NCI-H128 (cell line): ENCODE data around the gene C1orf159.
A peak's percentile ranks its signal among the peaks of the same experiment; 100 is the strongest.
"Not testable (repeated sequence)": the region's sequence is repeated elsewhere in the genome, so short reads cannot be mapped to it uniquely, and the experiment has no call there.

Source experiments
- DNase-seq: peaks from one replicate; lab custom pipeline; 2025; ENCODE audit not compliant: unreplicated experiment; lab: John Stamatoyannopoulos, UW

The C1orf159 gene

DNA sequence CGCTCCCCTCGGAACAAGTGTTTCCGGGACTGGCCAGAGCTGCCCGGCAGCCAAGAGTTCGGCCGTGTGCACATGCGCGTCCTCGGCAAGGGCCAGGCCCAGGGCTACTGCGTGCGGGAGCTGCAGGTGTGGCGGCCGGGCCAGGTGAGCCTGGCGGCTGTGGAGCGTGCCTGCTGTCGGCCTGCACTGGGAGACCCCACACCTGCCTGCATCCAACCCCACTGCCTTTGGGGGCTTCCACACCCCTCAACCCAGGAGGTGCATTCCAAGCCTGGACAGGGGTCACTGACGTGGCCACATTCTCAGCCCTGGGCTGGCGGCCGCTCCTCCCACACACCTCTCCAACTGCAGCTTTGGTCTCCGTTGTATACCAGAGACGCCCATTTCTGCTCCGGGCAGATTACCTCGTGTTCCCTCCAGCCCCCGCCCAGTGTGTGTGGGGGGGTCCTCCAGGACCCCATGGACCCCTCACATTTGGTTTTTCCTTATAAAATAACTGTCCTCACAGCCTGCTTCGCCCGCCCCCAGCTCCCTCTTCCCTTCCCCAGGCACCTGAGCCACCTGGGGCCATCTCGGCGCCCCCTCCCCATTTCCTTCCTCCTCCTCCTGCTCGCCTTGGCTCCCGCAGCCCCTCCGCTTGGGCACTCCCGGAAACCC lies 47.9 kb downstream of the C1orf159 start:
- DNase-seq: no peak

DNA sequence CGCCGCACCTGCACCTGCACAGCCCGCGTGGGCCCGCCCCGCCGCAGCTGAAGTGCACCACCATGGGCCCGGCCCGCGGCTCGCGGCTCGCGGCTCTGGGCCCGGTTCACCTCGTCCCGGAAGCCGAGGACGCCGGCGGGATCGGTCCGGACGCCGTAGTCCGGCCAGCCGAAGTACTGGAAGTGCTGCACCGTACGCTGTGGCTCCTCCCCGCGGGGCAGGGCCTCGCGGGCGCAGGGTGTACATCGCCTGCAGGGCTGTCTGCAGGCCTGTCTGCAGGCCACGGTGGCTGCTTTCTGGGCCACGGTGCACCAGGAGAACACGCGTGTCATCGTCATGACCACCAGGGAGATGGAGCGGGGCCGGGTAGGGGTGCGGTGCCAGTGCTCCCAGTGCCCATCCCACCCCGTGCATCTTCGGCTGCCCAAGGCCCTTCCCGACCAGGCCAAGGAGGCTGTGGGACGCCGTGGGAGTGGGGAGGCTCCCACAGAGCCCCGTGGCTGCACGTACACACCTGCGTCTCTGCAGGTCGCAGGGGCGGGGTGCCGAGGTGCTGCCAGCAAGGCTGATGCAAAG lies 48.5 kb downstream of the C1orf159 start:
- no peak for DNase-seq

DNA sequence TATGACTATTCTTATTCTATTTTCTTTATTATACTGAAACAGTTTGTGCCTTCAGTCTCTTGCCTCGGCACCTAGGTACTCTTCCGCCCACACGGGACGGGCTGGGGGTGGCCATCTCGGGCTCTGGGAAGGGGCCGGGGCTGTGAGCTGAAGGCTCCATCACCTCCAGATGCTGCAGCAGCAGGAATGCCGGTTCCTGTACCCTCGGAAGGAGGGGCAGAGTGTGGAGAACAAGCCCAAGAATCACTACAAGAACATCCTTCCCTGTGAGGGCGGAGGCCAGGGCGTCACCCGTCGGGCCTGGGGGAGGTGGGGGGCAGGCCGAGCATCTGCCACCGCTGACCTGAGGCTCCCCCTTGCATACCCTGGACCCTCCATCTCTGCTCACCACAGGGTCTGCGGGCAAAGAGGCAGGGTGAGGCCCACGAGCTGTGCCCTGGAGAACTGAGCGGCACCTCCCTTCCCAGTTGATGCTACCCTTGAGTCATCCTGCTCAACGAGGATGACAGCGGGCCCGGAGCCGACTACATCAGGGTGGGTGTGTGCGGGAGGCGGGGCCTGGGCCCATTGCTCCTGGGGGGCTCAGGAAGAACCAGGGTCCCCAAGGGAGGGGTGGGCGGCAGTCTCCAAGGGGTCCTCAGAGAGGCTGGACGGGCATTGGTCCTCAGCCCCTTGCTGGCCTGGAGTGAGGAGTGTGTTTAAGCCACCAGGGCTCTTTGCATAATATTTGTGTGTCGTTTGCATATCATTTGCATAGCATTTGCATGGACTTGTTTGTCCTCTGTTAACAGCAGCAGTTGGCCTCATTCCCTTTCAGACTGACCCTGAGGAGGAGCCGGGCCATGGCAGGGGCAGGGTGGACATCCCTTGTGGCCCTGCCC lies 49.2 kb downstream of the C1orf159 start:
- no peak for DNase-seq

DNA sequence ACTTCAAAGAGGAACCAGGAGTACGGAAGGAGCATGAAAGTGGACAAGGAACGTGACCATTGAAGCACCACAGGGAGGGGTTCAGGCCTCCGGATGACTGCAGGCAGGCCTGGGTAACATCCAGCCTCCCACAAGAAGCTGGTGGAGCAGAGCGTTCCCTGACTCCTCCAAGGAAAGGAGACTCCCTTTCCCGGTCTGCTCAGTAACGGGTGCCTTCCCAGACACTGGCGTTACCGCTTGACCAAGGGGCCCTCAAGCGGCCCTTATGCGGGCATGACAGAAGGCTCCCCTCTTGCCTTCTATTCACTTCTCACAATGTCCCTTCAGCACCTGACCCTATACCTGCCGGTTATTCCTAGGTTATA lies 50.0 kb downstream of the C1orf159 start:
- DNase-seq: not testable (repeated sequence)

DNA sequence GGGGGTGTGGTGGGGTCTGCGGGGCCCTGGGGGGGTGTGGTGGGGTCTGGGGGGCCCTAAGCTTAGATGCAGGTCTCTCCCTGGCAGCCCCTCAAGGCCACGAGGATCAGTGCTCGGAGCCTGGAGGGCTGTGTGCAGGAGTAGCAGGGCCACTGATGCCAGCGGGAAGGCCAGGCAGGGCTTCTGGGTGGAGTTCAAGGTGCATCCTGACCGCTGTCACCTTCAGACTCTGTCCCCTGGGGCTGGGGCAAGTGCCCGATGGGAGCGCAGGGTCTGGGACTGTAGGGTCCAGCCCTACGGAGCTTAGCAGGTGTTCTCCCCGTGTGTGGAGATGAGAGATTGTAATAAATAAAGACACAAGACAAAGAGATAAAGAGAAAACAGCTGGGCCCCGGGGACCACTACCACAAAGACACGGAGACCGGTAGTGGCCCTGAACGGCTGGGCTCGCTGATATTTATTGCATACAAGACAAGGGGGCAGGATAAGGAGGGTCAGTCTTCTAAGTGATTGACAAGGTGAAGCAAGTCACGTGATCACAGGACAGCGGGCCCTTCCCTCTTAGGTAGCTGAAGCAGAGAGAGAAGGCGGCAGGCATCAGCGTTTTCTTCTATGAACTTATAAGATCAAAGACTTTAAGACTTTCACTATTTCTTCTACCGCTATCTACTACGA lies 50.5 kb downstream of the C1orf159 start:
- DNase-seq: no peak

DNA sequence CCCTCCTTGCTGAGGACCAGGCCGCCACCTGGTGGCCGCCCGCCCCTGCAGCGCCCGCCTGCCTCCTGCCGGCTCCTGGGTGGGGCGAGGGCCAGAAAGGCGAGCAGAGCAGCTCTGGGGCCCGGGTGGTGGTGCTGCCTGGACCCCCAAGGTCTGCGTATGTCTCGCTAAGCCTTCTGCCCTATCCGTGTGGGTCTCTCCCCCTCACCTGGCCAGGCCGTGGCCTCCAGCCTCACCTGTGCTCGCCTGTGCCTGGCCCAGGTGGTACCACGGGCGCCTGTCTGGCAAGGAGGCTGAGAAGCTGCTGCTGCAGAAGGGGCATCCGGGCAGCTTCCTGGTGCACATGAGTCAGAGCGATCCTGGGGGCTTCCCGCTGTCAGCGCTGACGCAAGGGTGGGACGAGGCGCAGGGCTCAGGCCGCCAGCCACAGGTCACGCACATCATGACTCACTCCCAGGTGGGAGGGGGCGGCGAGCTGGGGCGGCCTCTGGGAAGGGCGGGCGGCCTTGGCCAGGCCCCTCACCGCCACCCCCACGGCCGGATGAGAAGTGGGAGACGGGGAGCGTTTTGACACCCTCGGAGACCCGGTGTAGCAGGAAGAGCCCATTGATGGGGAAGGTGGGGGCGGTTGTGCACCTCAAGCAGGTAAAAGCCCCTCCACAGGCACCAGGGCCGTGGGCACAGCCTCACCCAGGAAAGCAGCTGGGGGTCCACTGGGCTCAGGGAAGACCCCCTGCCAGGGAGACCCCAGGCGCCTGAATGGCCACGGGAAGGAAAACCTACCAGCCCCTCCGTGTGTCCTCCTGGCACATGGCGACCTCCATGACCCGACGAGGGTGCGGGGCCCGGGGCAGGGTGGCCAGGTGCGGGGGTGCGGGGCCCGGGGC lies 51.7 kb downstream of the C1orf159 start:
- DNase-seq: no peak

DNA sequence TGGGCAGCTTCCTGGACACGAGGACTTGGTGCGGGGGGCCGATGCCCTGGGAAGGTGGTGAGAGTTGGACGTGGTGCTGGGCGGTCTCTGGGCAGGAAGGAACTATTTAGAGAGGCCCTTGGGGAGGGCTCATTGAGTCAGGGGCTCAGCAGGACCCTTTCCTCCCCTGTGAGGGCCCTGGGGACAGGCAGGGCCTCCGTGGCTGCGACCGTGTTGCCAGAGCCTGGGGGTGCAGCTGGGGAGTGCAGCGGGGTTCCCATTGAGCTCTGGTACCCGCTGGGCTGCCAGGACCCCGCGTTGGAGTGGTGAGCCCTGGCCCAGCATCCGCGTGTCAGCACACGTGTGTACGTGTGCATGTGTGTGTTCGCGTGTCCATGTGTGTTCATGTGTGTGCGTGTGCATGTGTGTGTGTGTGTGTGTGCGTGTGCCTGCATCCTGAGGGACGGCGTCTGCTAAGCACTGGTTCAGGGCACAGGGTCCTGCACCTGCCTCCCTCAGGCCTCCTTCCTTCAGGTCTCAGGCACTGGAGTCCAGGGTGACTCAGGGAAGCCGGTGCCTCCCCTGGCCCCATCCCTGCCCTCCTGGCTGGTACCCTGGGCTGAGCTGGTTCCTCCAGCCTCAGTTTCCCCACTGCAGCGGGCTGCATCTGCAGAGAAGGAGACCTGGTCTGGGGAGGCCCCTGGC lies 52.5 kb downstream of the C1orf159 start:
- DNase-seq: no peak

DNA sequence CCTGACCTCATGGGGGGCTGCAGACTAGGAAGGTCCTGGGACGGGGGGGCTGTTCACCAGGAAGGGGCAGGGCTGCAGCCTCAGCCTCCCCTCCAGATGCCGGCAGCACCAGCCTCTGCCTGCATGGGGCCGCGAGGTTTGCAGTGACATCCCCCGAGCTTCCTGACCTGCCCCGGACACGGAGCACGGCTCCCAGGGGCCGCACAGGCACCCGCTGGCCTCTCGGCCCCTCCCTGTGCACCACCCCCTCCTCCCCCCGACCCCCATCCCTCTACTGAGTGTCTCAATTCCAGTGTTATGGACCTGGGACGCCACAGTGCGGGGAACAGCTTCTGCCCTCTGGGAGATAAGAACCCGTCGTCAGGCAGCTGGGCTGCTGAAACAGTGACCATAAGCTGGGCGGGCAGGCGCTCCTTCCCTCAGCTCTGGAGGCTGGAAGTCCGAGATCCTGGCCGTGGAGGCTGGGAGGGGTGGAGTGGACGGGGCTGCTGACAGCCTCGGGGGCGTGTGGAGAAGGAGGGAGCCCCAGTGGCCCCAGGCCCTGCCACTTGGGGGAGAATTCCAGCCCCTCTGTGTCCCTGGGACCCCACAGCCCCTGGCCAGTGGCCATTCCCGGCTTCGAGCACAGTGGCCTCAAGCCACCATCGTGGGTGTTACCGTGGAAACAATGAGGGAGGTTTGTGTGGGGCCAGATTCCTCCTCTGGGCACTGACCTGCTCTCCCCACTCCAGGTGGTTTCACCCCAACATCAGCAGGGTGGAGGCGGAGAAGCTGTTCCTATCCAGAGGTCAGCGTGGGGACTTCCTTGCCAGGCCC lies 53.3 kb downstream of the C1orf159 start:
- DNase-seq: no peak

DNA sequence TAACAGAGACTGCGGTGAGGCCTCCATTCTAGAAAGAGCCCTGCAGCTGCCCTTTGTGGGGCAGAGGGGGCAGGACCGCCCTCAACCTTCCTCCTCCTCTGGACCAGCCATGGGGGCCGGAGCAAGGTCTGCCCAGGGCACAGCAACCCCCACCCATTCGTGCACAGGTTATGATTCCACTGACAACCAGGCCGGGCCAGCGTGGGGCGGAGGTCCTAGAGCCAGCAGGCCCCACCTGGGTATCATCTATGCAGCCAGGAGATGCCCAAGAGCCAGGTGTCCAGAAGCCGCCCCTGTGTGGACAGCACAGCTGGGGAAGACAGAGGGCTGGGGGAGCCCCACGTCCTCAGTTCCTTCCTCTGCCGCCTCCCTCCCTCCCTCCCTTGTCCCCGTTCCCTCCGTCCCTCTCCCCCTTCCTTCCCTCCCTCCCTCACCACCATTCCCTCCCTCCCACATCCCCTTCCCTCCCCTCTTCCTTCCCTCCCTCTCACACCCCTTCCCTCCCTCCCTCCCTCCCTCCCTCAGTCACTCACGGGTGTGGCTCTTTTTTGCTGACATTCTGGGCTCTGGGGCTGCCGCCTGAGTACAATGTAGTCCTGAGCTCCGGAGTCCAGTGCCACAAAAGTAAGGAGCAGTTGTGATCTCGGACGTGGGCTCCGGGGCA lies 54.1 kb downstream of the C1orf159 start:
- DNase-seq: no peak

DNA sequence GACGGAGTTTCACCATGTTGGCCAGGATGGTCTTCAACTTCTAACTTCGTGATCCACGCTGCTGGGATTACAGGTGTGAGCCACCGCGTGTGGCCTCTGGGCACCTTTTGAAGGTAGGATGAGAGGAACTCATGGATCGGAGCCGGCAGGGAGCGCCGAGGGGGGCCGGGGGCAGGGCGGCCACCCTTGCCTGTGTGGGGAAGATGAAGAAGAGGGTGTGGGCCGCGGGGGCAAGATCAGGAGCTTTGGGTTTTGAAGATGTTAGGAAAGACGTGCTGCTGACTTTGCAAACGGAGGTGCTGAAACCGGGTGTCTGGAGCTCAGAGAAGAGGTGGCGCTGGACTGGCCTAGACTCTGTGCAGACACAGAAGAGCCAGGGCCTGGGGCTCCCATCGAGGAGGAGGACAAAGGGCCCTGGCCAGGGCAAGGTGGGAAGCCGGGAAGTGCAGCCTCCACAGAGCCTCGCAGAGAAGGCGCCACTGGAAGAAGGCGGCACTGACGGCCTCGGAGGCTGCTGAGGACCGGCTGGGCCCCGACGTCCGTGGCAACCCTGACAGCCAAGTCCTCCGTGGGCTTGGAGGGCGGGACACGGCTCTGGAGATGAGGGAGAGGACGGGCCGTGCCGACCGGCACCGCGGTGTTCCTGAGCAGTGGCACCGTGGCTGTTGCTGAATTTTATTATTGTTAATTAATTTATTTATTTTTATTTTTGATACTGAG lies 55.4 kb downstream of the C1orf159 start:
- DNase-seq: no peak

DNA sequence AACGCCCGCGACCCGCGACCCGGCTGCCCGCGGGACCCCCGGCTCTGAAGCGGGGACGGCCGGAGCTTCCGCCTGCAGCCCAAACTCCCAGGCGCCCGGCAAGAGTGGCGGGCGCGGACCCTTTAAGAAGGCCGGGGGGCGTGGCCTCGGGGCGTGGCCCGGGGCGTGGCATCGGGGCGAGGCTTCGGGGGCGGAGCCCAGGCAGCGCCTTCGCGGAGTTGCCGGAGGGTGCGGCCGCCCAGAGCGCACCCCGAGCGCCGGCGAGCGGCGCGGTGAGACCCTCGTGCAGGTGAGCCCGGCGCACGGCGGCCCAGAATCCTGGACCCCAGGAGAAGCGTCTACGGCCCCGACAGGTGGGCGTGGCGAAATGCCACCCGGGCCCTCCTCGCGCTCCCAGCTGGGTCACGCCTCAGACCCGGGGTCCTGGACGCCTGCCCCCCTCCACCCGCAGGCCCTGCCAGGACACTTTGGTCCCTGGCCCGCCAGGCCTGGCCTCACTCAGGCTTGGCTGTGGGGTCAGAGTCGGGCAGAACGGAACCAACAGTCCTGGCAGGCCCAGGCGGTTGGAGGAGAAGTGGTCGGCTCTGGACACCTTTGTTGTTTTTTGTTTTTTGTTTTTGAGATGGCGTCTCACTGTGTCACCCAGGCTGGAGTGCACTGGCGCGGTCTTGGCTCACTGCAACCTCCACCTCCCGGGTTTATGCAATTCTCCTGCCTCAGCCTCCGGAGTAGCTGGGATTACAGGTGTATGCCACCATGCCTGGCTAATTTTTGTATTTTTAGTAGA lies 56.2 kb downstream of the C1orf159 start:
- DNase-seq: peak; percentile 70

DNA sequence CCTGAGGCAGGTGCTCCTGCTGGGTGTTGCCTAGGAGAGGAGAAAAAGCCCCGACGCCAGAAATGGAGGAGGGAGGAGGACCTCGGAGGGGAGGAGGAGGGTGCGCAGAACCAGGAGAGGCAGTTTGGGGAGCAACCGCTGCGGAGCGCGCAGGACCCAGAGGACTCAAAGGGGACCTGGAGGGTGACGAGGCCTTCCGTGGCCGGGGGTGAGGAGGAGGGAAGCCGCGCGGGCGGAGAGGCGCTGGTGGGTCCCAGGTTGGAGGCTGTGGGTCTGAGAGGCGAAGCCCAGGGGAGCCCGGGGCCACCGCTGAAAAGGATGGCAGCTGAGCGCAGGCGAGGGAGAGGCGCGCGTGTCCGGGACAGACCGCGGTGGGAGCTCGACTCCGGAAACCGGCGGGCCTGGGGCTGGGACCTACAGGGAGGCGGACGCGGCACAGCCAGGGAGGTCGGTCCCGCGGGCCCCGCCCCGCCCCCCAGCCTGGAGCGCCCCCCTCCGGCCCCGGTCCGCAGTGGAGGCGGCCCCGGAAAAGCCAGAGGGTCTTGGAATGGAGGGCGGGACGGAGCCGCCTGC lies 56.9 kb downstream of the C1orf159 start:
- DNase-seq: no peak

DNA sequence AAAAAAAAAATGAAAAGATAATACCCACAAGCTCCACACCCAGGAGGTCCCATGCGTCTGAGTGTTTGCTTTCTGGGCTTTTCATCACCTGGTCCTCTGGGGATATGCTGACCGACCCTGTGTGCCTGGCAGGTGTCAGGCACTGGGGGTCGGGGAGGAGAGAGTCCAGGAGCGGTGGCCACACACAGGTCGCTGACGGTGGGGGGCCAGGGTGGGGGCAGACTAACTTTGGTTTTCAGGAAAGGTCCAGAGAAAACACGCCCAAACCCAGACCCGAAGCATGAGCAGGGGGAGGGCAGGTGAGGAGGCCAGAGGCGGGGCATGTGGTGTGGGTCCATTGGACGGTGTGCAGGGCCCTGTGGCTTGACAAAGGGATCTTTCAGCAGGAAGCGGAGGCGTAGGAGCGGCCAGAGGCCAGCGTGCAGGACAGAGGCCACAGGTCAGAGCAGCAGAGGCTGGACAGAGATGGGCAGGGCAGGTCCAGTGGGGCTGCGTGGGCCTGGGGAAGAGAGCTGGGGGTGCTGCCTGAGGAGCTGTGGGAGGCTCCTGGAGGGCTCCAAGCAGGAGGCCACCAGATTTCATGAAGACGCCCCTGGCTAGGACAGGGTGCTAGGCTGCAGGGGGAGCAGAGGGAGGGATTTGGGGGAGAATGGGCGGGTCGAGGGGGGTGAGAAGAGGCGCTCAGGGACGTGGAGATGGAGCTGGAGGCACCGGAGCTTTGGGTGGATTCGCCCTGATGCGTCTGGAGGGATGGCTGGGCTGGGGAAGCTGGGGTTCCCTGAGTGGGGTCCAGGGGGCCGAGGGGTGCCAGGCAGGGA lies 57.6 kb downstream of the C1orf159 start:
- no peak for DNase-seq

DNA sequence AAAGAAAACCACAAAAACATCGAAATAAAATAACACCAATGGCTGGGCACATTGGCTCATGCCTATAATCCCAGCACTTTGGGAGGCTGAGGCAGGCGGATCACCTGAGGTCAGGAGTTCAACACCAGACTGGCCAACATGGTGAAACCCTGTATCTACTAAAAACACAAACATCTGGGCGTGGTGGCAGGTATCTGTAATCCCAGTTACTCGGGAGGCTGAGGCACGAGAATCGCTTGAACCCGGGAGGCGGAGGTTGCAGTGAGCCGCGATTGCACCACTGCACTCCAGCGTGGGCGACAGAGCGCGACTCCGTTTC lies 58.2 kb downstream of the C1orf159 start:
- DNase-seq: not testable (repeated sequence)

DNA sequence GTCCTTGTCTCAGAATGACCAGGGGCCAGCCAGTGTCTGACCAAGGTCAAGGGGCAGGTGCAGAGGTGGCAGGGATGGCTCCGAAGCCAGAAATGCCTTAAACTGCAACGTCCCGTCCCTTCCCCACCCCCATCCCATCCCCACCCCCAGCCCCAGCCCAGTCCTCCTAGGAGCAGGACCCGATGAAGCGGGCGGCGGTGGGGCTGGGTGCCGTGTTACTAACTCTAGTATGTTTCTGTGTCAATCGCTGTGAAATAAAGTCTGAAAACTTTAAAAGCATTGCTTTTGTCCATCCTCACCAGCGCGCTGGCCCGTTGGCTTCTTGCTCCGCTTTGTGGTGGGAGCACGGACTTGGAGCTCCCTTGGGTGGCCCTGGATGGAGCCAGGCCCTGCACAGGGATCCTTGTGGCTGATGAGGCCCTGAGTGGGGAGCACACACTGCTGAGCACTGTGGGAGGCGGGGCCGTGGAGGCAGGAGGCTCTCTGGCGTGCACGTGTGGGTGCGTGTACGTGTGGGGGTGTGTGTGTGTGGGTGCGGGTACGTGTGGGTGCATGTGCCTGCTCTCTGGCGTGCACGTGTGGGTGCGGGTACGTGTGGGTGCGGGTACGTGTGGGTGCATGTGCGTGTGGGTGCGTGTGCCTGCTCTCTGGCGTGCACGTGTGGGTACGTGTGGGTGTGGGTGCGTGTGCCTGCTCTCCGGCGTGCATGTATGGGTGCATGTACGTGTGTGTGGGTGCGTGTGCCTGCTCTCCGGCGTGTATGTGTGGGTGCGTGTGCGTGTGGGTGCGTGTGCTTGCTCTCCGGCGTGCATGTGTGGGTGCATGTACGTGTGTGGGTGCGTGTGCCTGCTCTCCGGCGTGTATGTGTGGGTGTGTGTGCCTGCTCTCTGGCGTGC lies 59.8 kb downstream of the C1orf159 start:
- DNase-seq: no peak
